ENCODE results near the gene ANKRD29. TPM values are rescaled to one million over a fixed set of nuclear protein-coding genes. Genes with fewer than 3 reads are reported as not detected.

The ANKRD29 gene
- total and polyA plus RNA-seq, 10 of the 15 experiments (the other 5 are each of a cell fraction or from before 2014, with no cell fraction given), result 0.53 to 9.2 (median 1.6) TPM

GRCh38 chr18:23553887-23554286 is 108.8 kb downstream of the ANKRD29 start (continued):
- TF ChIP-seq PKNOX1 (IDR thresholded peaks at IDR 0.05), result no peak
- no peak for TF ChIP-seq CTCF (IDR thresholded peaks at IDR 0.05 in 2 of 3, conservative IDR thresholded peaks at IDR 0.05 in 1 of 3; ENCODE audit: control insufficient read depth in 2 of 3, extremely low read depth in 1 of 3, insufficient read depth in 1 of 3, low read depth in 3 of 3, low read length in 3 of 3)
- TF ChIP-seq CREB1 (IDR thresholded peaks at IDR 0.05; ENCODE audit: low read depth), result no peak
- TF ChIP-seq SIN3A (IDR thresholded peaks at IDR 0.05; ENCODE audit: low read depth, low read length), result no peak

GRCh38 chr18:23552505-23552904 is 110.2 kb downstream of the ANKRD29 start:
- Histone ChIP-seq H3K27ac (ENCODE audit: control insufficient read depth, insufficient read depth) (no peak overlapping the region), H3K9ac (ENCODE audit: control insufficient read depth, insufficient read depth, low read length) (no peak overlapping the region), H3K36me3 (ENCODE audit: control insufficient read depth in 2 of 2, insufficient read depth in 2 of 2, low read length in 1 of 2) (peaks cover 20 to 41% of the 10 kb centered on the region in 2 experiments), H2AFZ (ENCODE audit: control insufficient read depth, low read depth, low read length) (no peak overlapping the region), H3K27me3 (replicated peaks in 1 of 2; ENCODE audit: control insufficient read depth in 2 of 2, insufficient read depth in 2 of 2, low read length in 1 of 2) (no peaks in the 10 kb centered on the region), H4K20me1 (ENCODE audit: control insufficient read depth, insufficient read depth) (no peaks in the 10 kb centered on the region), H3K4me1 (ENCODE audit: control insufficient read depth, insufficient read depth, low read length) (no peaks in the 10 kb centered on the region), H3K4me2 (ENCODE audit: control insufficient read depth, insufficient read depth) (no peak overlapping the region), H3K79me2 (ENCODE audit: control insufficient read depth, insufficient read depth, low read length) (no peaks in the 10 kb centered on the region), H3K9me3 (replicated peaks; ENCODE audit: control insufficient read depth, insufficient read depth, low read length) (no peaks in the 10 kb centered on the region), H3K4me3 (no peak overlapping the region)
- BruUV-seq (replicated peaks), result no TSS peak
- ATAC-seq, result no peak
- SMC1A ChIA-PET (ENCODE audit: uncharacterized antibody, unreplicated experiment), result interaction anchor here (1.2 to 1.3 kb wide), 2 partner anchors 10 to 32 kb away, joined by 3 to 5 read pairs; no protein-coding TSS in a partner anchor
- in situ Hi-C loops (cut with MboI) (no loop called here), intact Hi-C loops (cut with micrococcal nuclease; ENCODE audit: unreplicated experiment) (no loop called here)
- FAIRE-seq, result no peak
- CTCF ChIA-PET, result interaction anchor here (1.0 to 1.9 kb wide), 2 partner anchors 29 to 36 kb away, joined by 3 to 5 read pairs; no protein-coding TSS in a partner anchor
- RAD21 ChIA-PET (ENCODE audit: unreplicated experiment), result no interaction called here
- WGBS (ENCODE audit: insufficient coverage, insufficient replicate concordance, low lambda C conversion rate, missing lambda C conversion rate), result 85% methylated on average over 11 of the region's 11 CpGs
- no peak for DNase-seq (ENCODE audit: low read depth, low spot score)
- POLR2A ChIA-PET, result no interaction called here
- TF ChIP-seq CHD2 (IDR thresholded peaks at IDR 0.05; ENCODE audit: borderline replicate concordance, low read depth, low read length) (no peak), PAX8 (IDR thresholded peaks at IDR 0.05) (no peak), RELB (IDR thresholded peaks at IDR 0.05; ENCODE audit: low read depth) (no peak), RAD51 (IDR thresholded peaks at IDR 0.05) (no peak), POLR2AphosphoS5 (IDR thresholded peaks at IDR 0.05; ENCODE audit: low read length) (no peak), SMAD5 (IDR thresholded peaks at IDR 0.05; ENCODE audit: low read depth) (no peak), DPF2 (IDR thresholded peaks at IDR 0.05) (no peak), SMC3 (IDR thresholded peaks at IDR 0.05; ENCODE audit: borderline replicate concordance, low read length) (no peak), WRNIP1 (IDR thresholded peaks at IDR 0.05; ENCODE audit: borderline replicate concordance, low read depth, low read length) (no peak)
- TF ChIP-seq, protein P1, sequence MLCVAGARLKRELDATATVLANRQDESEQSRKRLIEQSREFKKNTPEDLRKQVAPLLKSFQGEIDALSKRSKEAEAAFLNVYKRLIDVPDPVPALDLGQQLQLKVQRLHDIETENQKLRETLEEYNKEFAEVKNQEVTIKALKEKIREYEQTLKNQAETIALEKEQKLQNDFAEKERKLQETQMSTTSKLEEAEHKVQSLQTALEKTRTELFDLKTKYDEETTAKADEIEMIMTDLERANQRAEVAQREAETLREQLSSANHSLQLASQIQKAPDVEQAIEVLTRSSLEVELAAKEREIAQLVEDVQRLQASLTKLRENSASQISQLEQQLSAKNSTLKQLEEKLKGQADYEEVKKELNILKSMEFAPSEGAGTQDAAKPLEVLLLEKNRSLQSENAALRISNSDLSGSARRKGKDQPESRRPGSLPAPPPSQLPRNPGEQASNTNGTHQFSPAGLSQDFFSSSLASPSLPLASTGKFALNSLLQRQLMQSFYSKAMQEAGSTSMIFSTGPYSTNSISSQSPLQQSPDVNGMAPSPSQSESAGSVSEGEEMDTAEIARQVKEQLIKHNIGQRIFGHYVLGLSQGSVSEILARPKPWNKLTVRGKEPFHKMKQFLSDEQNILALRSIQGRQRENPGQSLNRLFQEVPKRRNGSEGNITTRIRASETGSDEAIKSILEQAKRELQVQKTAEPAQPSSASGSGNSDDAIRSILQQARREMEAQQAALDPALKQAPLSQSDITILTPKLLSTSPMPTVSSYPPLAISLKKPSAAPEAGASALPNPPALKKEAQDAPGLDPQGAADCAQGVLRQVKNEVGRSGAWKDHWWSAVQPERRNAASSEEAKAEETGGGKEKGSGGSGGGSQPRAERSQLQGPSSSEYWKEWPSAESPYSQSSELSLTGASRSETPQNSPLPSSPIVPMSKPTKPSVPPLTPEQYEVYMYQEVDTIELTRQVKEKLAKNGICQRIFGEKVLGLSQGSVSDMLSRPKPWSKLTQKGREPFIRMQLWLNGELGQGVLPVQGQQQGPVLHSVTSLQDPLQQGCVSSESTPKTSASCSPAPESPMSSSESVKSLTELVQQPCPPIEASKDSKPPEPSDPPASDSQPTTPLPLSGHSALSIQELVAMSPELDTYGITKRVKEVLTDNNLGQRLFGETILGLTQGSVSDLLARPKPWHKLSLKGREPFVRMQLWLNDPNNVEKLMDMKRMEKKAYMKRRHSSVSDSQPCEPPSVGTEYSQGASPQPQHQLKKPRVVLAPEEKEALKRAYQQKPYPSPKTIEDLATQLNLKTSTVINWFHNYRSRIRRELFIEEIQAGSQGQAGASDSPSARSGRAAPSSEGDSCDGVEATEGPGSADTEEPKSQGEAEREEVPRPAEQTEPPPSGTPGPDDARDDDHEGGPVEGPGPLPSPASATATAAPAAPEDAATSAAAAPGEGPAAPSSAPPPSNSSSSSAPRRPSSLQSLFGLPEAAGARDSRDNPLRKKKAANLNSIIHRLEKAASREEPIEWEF (IDR thresholded peaks at IDR 0.05; ENCODE audit: insufficient replicate concordance, low read depth, low read length), result no peak
